ENCODE data around the gene NRP1.
A peak's percentile ranks its signal among the peaks of the same experiment; 100 is the strongest.

DNA sequence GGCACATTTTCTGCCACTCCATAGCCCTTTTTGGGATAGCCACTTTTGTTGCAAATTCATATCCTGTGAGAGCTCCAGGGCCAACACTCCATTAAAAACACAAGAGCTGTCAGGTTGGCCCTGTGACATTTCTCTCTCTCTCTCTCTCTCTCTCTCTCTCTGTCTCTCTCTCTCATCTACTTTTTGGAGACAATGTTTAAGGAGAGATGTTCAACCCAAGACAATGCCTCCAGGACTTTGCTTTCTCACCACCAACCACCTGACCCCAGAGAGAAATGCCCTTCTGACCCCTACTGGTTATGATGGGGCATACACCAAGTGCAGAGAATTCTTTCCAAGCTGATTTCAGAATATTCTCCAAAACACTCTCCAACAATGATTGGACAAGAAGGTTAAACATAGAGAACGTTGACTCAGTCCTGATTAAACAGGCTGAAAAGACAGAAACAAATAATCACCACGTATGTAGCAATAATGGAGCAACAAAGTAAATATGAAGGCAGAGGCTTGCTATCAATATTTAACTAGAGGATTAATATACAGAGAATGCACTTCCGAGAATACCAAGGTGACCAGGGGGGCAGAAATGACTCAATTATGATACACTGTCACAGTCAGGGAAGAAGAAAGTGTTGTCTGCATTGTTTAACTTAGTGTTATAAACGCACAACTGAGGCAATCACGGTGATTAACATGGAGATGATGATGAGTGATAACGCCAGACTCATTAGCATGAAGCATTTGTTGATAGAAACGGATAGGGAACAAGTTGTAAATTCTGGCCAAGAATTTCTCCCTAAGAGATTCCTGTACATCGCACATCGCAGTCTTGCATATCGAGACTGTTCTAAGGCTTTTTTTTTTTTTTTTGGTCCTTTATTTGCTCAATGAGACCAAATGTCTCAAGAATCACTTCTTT, 178.5 kb downstream of the NRP1 start:
- no peak for TF ChIP-seq CREB1 (CRISPR knock-in tag; IDR thresholded peaks at IDR 0.05)
- TF ChIP-seq, protein P1, sequence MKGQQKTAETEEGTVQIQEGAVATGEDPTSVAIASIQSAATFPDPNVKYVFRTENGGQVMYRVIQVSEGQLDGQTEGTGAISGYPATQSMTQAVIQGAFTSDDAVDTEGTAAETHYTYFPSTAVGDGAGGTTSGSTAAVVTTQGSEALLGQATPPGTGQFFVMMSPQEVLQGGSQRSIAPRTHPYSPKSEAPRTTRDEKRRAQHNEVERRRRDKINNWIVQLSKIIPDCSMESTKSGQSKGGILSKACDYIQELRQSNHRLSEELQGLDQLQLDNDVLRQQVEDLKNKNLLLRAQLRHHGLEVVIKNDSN (CRISPR knock-in tag; IDR thresholded peaks at IDR 0.05): no peak
- TF ChIP-seq GABPB1 (CRISPR knock-in tag; IDR thresholded peaks at IDR 0.05): peak; percentile 90
- no peak for TF ChIP-seq ZBTB43 (CRISPR knock-in tag; IDR thresholded peaks at IDR 0.05)
- no peak for TF ChIP-seq NFYB (CRISPR knock-in tag; conservative IDR thresholded peaks at IDR 0.05; ENCODE audit: low read depth)
- TF ChIP-seq, protein P2, sequence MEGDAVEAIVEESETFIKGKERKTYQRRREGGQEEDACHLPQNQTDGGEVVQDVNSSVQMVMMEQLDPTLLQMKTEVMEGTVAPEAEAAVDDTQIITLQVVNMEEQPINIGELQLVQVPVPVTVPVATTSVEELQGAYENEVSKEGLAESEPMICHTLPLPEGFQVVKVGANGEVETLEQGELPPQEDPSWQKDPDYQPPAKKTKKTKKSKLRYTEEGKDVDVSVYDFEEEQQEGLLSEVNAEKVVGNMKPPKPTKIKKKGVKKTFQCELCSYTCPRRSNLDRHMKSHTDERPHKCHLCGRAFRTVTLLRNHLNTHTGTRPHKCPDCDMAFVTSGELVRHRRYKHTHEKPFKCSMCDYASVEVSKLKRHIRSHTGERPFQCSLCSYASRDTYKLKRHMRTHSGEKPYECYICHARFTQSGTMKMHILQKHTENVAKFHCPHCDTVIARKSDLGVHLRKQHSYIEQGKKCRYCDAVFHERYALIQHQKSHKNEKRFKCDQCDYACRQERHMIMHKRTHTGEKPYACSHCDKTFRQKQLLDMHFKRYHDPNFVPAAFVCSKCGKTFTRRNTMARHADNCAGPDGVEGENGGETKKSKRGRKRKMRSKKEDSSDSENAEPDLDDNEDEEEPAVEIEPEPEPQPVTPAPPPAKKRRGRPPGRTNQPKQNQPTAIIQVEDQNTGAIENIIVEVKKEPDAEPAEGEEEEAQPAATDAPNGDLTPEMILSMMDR (IDR thresholded peaks at IDR 0.05): 0 out of 2 replicates have a peak, but pooled peaks have one; percentile 35
- TF ChIP-seq, protein P3, sequence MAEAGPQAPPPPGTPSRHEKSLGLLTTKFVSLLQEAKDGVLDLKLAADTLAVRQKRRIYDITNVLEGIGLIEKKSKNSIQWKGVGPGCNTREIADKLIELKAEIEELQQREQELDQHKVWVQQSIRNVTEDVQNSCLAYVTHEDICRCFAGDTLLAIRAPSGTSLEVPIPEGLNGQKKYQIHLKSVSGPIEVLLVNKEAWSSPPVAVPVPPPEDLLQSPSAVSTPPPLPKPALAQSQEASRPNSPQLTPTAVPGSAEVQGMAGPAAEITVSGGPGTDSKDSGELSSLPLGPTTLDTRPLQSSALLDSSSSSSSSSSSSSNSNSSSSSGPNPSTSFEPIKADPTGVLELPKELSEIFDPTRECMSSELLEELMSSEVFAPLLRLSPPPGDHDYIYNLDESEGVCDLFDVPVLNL (CRISPR knock-in tag; IDR thresholded peaks at IDR 0.05; ENCODE audit: borderline replicate concordance, low read depth): no peak
- no peak for TF ChIP-seq FOXJ3 (CRISPR knock-in tag; IDR thresholded peaks at IDR 0.05; ENCODE audit: borderline replicate concordance)
- TF ChIP-seq ATF3 (CRISPR knock-in tag; conservative IDR thresholded peaks at IDR 0.05): no peak
- no peak for TF ChIP-seq JUN (CRISPR knock-in tag; IDR thresholded peaks at IDR 0.05)
- no peak for TF ChIP-seq FOXK1 (CRISPR knock-in tag; IDR thresholded peaks at IDR 0.05)
- no peak for TF ChIP-seq IRF2 (CRISPR knock-in tag; IDR thresholded peaks at IDR 0.05; ENCODE audit: borderline replicate concordance, low read depth)
- no peak for TF ChIP-seq ZNF416 (CRISPR knock-in tag; IDR thresholded peaks at IDR 0.05)

Measured in WTC11 (cell line).